22Rv1 (cell line): ENCODE results near the gene BICC1.

Experiments
- ZFX ChIP-seq: fragments of 450-650 bp; IDR thresholded peaks from 2 replicates; pipeline ENCODE4 v1.6.1; 2017; ENCODE audit warnings: antibody characterized with exemption, borderline replicate concordance
- TF ChIP-seq, protein P1 (sequence below): fragments of 450-650 bp; IDR thresholded peaks from 2 replicates; pipeline ENCODE4 v1.5.1; 2017; ENCODE audit warnings: mild to moderate bottlenecking

DNA sequence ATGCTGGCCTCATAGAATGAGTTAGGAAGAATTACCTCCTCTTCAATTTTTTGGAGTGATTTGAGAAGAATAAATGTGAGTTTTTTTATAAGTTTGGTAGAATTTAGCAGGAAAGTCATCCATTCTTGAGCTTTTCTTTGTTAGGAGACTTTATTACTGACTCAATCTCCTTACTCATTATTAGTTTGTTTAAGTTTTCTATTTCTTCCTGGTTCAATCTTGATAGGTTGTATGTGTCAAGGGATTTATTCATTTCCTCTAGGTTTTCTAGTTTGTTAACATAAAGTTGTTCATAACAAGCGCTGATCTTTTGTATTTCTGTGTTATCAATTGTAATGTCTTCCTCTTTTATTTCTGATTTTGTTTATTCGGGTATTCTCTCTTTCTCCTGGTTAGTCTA, 47.4 kb downstream of the BICC1 start:
- TF ChIP-seq, protein P1, sequence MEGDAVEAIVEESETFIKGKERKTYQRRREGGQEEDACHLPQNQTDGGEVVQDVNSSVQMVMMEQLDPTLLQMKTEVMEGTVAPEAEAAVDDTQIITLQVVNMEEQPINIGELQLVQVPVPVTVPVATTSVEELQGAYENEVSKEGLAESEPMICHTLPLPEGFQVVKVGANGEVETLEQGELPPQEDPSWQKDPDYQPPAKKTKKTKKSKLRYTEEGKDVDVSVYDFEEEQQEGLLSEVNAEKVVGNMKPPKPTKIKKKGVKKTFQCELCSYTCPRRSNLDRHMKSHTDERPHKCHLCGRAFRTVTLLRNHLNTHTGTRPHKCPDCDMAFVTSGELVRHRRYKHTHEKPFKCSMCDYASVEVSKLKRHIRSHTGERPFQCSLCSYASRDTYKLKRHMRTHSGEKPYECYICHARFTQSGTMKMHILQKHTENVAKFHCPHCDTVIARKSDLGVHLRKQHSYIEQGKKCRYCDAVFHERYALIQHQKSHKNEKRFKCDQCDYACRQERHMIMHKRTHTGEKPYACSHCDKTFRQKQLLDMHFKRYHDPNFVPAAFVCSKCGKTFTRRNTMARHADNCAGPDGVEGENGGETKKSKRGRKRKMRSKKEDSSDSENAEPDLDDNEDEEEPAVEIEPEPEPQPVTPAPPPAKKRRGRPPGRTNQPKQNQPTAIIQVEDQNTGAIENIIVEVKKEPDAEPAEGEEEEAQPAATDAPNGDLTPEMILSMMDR = no peak
- TF ChIP-seq ZFX = no peak
